ENCODE measurements around the gene SREBF1. TPM values are rescaled to one million over a fixed set of nuclear protein-coding genes. Genes with fewer than 3 reads are reported as not detected.

SREBF1 gene
- total RNA-seq, 1 donor from 2014 or later = 365 TPM

DNA sequence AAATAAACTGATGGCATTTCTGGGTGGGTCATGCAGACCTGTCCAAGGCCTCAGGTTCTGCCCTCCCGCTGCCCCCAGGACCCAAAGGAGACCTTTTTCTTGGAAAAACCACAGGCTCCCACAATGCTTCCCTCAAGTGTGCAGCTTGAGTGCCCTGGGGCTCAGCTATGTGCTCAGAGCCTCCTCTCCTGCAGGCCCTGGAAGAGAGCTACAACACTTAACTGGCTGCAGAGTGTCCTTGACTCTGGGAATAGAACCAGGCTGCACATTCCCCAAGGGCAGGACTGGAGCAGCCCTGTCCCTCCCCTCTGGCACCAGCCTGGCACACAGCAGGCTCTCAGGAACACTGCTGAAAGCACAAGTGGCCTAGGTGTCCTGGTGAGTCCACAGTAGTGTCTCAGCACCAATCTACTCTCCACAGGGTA lies 4.8 kb upstream of the SREBF1 start:
- H3K4me1 Mint-ChIP-seq (ENCODE audit: low read depth, unreplicated experiment) = peaks cover 31% of the 10 kb centered on the region
- no peaks in the 10 kb centered on the region for H3K36me3 Mint-ChIP-seq (ENCODE audit: unreplicated experiment)
- no peak for DNase-seq
- peaks cover 18% of the 10 kb centered on the region for H3K9me3 Mint-ChIP-seq (ENCODE audit: unreplicated experiment)
- H3K27me3 Mint-ChIP-seq (ENCODE audit: unreplicated experiment) = peaks cover 14% of the 10 kb centered on the region
- no peak for TF ChIP-seq CTCF (IDR thresholded peaks at IDR 0.05; ENCODE audit: partially characterized antibody, unreplicated experiment)
- no peak overlapping the region for H3K4me3 Mint-ChIP-seq (ENCODE audit: unreplicated experiment)
- no peak overlapping the region for H3K27ac Mint-ChIP-seq (ENCODE audit: unreplicated experiment)

GRCh38 chr17:17840751-17841591 lies 4.2 kb upstream of the SREBF1 start:
- H3K4me1 Mint-ChIP-seq (ENCODE audit: low read depth, unreplicated experiment) = peaks cover 32% of the 10 kb centered on the region
- peak overlapping the region; percentile 67 for H3K27ac Mint-ChIP-seq (ENCODE audit: unreplicated experiment)
- no peak for TF ChIP-seq CTCF (IDR thresholded peaks at IDR 0.05; ENCODE audit: partially characterized antibody, unreplicated experiment)
- peaks cover 15% of the 10 kb centered on the region for H3K27me3 Mint-ChIP-seq (ENCODE audit: unreplicated experiment)
- DNase-seq = peak; percentile 44
- peak overlapping the region; percentile 55 for H3K4me3 Mint-ChIP-seq (ENCODE audit: unreplicated experiment)
- peaks cover 20% of the 10 kb centered on the region for H3K9me3 Mint-ChIP-seq (ENCODE audit: unreplicated experiment)
- H3K36me3 Mint-ChIP-seq (ENCODE audit: unreplicated experiment) = no peaks in the 10 kb centered on the region

DNA sequence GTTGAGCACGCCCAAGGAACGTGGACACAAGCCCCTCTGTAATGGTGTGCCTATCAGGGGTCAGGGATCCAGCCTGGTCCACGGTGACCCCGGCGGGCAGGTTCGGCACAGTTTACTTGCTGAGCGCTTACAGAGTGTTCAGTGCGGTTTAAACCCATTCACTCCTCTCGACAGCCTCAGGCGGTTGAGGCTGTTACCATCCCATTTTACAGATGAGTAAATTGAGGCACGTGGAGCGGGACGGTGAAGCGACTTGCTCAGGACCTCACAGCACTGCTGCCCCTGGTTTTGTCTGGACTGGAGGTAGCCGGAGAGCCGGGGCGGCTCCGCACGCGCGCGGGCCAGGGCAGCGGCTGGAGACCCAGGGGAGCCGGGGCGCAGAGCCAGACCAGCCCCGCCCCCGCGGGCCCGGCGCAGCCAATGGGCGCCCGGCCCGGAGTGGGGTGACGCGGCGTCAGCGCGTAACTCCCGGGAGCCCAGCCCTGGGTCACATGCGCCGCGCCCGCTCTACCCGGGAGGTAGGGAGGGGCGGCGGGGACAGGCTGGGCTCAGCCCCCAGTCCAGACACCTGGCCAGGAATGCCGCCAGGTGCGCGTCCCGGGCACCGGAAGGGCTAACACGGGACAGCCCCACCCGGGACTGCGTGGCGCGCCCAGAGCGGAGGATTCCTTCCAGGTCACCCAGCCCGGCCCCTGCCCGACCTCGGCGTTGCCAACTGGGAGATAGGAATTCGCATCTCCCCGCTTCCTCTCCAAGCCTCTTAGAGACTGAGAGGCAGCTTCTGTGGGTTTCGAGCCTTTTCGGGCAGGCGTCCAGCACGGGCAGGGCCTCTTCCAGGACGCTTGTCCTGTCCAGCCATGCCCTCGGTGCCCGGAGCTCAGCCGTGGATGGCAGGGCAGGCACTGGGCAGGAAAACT lies 3.3 kb upstream of the SREBF1 start:
- H3K27ac Mint-ChIP-seq (ENCODE audit: unreplicated experiment) = no peak overlapping the region
- H3K4me1 Mint-ChIP-seq (ENCODE audit: low read depth, unreplicated experiment) = peaks cover 36% of the 10 kb centered on the region
- H3K36me3 Mint-ChIP-seq (ENCODE audit: unreplicated experiment) = no peaks in the 10 kb centered on the region
- peaks cover 19% of the 10 kb centered on the region for H3K27me3 Mint-ChIP-seq (ENCODE audit: unreplicated experiment)
- TF ChIP-seq CTCF (IDR thresholded peaks at IDR 0.05; ENCODE audit: partially characterized antibody, unreplicated experiment) = no peak
- peak; percentile 85 for DNase-seq
- H3K9me3 Mint-ChIP-seq (ENCODE audit: unreplicated experiment) = peaks cover 23% of the 10 kb centered on the region
- H3K4me3 Mint-ChIP-seq (ENCODE audit: unreplicated experiment) = no peak overlapping the region

DNA sequence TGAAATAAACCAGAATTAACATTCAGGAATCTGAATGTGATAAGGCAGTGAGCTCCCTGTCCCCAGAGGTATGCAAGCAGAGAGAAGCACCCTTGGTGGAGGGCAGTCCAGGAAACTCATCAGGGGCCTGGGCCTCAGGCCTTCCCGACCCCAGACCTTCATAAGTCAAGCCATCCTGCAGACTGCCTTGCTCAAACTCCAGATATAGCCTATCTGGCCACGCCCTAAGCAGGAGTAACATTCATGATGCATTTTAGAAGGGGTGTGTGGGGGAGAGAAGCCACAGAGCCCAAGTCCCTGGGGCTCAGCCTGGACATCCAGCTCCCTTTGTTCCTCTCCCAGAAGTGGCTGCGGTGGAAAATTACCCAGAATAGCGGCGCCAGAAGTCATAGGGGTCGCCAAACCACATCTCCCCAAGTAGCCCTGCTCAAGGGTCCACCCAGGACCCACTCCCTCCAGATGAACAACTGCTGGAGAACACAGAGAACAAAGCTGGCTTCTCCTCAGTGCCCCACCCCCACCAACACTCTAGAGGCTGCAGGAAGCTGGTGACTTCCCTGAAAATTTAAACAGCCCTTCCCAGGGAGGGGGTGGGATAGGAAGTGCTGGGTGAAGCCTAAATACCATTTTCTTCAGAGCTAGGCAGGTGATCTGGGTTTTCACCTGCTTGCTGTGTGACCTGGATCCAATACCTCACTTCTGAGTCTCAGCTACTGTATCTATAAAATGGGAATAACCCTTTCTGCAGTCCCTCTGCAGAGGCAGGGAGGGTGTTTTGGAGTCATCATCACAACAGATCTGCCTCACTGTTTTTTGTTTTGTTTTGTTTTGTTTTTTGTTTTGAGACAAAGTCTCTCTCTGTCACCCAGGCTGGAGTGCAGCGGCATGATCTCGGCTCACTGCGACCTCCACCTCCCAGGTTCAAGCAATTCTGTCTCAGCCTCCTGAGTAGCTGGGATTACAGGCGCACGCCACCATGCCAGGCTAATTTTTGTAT lies 1.5 kb upstream of the SREBF1 start:
- Mint-ChIP-seq H3K4me1 (ENCODE audit: low read depth, unreplicated experiment) (peaks cover 39% of the 10 kb centered on the region), H3K27me3 (ENCODE audit: unreplicated experiment) (peaks cover 14% of the 10 kb centered on the region), H3K27ac (ENCODE audit: unreplicated experiment) (peak overlapping the region; percentile 99), H3K36me3 (ENCODE audit: unreplicated experiment) (no peaks in the 10 kb centered on the region), H3K9me3 (ENCODE audit: unreplicated experiment) (peaks cover 21% of the 10 kb centered on the region), H3K4me3 (ENCODE audit: unreplicated experiment) (peak overlapping the region; percentile 89)
- DNase-seq = peak; percentile 55
- no peak for TF ChIP-seq CTCF (IDR thresholded peaks at IDR 0.05; ENCODE audit: partially characterized antibody, unreplicated experiment)

All from glutamatergic neuron (in vitro differentiated cells).